GM18499 (cell line): Measurements from ENCODE around the gene PKIB.
A peak's percentile ranks its signal among the peaks of the same experiment; 100 is the strongest.

ENCODE experiments used
- ATAC-seq: cut with Tn5 transposase; IDR thresholded peaks from one replicate; pipeline ENCODE4 v1.9.1; 2021; ENCODE audit warnings: moderate number of reproducible peaks; ENCODE audit not compliant: insufficient read depth, unreplicated experiment

PKIB gene

GRCh38 chr6:122663981-122664380 lies 53.8 kb downstream of the PKIB start:
- no peak for ATAC-seq

DNA sequence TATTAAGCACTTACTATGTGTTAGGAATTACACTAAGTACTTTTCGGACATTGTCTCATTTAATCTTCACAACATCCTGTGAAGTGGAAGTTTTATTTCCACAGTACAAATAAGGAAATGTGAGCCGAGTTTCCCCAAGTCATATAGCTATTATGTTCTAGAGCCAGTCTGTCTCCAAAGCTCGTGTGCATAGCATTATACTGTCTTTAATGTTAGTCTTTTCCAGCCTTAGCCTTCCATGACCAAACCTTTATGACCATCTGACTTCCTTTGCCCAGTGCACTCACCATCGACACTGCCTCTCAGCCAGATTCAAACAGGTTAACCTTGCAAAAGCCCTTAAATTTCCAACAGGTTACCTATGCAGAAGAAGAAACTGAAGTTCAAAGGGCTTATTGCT lies 55.7 kb downstream of the PKIB start:
- no peak for ATAC-seq

GRCh38 chr6:122666418-122666817 lies 56.2 kb downstream of the PKIB start:
- no peak for ATAC-seq

DNA sequence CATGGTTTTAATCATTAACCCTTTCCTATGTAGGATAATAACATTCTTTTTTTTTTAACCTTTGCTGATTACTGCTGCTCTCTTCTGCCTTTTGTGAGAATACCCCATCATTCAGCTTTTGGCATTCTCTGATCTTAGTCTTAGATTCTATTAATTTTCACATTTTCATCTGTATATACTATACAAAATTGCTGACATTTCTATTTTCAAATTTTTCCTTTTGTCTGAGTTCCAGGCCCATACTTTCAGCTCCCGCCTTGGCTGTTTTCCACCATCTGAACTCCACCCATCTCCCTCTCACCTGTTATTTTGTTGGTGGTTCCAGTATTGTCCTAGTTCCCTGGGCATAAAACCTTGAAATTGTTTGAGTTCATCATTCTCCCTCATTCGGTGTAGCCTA lies 59.2 kb downstream of the PKIB start:
- no peak for ATAC-seq

DNA sequence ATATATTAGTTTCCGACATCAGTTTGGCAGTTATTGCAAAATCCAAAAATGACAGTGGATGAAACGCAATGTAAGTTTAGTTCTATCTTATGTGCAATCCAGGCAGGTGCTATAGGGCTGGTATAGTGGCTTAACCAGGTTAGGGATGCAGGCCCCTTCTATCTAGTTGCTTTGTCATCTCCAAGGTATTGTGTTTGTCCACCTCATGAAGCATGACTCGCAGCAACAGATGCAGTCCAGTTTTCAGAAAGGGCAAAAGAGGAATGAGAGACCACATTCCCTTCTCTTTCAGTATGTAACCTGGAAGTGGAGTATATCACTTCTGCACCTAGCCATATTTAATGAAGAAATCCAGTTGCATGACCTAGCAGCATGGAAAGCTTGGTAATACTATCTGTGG lies 59.7 kb downstream of the PKIB start:
- no peak for ATAC-seq

GRCh38 chr6:122671251-122671650 lies 61.0 kb downstream of the PKIB start:
- no peak for ATAC-seq

GRCh38 chr6:122673343-122673961 lies 63.2 kb downstream of the PKIB start:
- peak; percentile 53 for ATAC-seq

DNA sequence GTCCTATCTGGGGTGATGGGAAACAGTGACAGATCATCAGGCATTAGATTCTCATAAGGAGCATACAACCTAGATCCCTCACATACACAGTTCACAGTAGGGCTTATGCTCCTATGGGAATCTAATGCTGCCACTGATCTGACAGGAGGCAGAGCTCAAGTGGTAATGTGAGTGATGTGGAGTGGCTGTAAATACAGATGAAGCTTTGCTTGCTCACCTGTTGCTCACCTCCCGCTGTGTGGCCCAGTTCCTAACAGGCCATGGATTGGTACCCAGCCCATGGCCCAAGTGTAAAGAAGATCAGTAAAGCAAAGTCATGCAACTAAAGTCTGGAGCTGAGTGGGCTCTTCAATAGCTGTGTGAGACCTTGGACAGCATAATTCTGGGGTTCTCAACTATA lies 65.9 kb downstream of the PKIB start:
- ATAC-seq, result no peak

- no peak for ATAC-seq
Observed at GRCh38 chr6:122676688-122677087, 66.5 kb downstream of the PKIB start.

DNA sequence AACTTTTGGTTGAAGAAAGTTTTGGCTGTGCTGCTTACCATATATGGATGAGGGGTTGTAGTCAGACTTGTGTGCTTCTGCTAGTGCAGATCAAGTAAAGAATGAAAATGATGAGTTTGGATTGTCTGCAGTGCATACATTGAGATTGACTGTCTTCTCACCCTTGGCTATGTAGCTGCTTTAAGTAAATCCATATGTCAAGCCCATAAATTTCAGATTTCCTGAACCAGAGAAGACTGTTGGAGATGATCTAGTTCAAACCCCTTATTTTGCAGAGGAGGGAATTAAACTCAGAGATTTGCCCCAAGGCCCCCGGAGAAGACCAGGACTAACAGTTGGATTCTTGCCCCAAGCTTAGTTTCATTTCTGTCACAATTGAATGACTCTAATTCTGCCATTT lies 67.2 kb downstream of the PKIB start:
- ATAC-seq, result no peak

- no peak for ATAC-seq
Observed at GRCh38 chr6:122678841-122679240, 68.6 kb downstream of the PKIB start.

DNA sequence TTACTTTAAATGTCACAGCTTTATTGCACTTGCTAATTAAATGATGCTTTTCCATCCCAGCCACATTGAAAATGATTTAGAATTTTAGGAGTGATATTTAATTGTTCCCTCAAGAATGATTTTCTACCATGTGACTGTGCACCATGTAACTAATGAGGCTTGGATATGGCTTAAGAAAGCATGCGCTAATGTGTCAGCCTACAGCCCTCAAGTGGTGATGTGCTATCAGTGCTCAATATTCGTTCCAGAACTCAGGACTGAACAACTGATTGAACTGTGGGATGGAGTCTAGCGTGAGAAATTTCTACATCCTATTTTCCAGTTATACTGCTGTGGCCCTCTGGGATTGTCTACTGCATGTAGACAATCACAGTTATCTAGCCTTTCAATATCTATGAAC lies 71.5 kb downstream of the PKIB start:
- no peak for ATAC-seq

GRCh38 chr6:122683989-122684651 lies 73.9 kb downstream of the PKIB start:
- ATAC-seq, result no peak

GRCh38 chr6:122692175-122692598 lies 82.0 kb downstream of the PKIB start:
- ATAC-seq, result no peak

DNA sequence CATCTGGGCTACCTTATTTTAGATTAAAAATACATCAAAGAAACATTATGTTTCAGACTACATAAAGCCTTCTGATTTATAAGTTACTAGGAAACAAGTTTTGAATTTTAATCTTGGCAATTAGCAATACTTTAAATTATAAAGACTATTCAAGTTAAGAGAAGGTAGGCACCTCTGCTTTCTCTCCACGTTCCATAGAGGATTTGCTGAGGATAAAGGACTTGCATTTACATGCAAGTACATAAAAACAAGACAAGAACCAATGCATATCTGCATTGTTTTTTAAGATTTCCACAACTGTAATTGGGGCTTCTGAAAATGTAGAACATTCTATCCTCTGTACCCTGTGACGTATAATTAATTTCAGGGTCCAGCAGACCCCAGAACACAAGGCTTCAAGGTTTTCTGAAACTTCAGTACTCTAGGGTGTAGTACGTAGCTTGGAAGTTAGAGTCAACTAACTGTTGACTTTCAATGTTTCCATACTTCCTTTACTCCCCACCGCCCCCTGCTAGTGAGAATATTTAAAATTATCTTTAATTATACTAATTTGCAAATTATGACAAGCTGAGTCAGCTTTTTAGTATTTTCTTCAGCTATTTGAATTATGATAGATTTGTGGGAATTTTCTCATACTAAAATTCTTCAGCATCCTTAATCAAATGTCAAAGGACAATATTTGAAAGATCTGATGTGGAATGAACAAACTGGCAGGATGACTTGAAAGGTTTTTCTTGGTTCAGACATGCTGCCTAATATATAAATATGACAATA lies 82.8 kb downstream of the PKIB start:
- ATAC-seq, result no peak

- ATAC-seq, result no peak
Observed at GRCh38 chr6:122694075-122694474, 83.9 kb downstream of the PKIB start.

DNA sequence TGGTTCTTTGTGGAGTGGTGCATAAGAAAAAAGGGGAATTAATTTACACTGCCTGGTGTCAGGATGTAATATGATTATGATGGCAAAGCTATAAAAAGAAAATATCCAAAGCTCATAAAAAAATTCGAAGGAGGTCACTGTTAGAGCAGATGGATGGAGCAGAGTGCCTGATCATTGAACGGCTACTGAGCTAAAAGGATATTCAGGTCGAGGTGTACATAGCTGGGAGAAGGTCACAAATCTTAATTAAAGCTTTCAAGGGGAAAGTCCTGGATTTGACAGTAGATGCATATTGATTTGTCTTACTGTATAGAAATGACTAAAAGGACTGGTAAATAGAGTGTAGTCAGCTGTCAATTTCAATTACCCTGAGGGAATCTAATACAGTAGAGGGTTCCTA lies 84.4 kb downstream of the PKIB start:
- no peak for ATAC-seq

GRCh38 chr6:122695188-122695587 lies 85.0 kb downstream of the PKIB start:
- no peak for ATAC-seq

DNA sequence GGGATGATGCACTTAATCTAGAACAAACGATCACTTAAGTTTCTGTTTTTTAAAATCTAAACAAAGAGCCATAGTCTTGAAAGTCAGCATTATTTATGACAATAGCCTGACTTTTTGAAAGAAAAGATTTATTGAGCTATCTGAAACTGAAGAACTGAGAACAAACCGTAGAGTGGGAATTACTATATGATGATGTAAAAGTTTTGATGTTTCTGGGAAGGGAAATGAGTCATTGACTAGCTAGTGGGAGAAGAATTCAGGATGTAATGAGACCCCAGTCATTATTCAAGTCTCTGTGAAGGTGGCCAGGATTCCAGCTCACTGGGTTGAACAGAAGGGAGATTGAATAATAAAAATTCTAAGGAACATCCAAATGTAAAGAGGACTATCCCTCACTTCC lies 85.9 kb downstream of the PKIB start:
- ATAC-seq, result no peak

DNA sequence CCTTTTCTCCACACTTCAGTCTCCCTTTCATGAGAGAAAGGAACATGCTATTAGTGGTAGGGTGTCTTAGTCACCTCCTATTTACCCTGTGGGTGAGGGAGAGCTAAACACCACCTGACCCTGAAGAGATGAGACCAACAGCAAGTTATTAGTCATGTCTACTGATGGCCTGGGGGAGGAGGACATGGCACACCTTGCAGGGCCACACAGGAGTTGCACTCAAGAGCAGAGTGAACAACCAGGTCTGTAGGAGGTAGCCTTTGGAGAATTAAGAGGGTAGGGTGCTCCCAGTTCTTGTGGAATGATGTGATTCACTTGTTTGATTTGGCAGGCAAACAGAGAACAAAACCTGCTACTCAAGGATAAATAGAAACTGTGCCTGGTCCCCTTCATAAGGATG lies 86.6 kb downstream of the PKIB start:
- ATAC-seq, result no peak

GRCh38 chr6:122697458-122697857 lies 87.3 kb downstream of the PKIB start:
- ATAC-seq, result no peak

GRCh38 chr6:122701666-122702065 lies 91.5 kb downstream of the PKIB start:
- no peak for ATAC-seq
